Measurements from ENCODE around the gene RNASEL.

The RNASEL gene

GRCh38 chr1:182616130-182617013 is 27.3 kb upstream of the RNASEL start:
- H3K4me3 Mint-ChIP-seq = peak overlapping the region; percentile 70 to 77
- peaks cover 31 to 35% of the 10 kb centered on the region in 2 donors for H3K4me1 Mint-ChIP-seq (ENCODE audit: low read depth in 2 of 2)
- ATAC-seq (replicated peaks) (peak; percentile 90), DNase-seq (peak; percentile 87 to 89 (median 88))
- peaks cover 2 to 11% of the 10 kb centered on the region in 2 donors for H3K9me3 Mint-ChIP-seq
- H3K36me3 Mint-ChIP-seq (ENCODE audit: insufficient read depth) = peaks cover 36% of the 10 kb centered on the region
- H3K27ac Mint-ChIP-seq = peak overlapping the region; percentile 84 to 93
- peaks cover 61 to 89% of the 10 kb centered on the region in 2 donors for H3K27me3 Mint-ChIP-seq

DNA sequence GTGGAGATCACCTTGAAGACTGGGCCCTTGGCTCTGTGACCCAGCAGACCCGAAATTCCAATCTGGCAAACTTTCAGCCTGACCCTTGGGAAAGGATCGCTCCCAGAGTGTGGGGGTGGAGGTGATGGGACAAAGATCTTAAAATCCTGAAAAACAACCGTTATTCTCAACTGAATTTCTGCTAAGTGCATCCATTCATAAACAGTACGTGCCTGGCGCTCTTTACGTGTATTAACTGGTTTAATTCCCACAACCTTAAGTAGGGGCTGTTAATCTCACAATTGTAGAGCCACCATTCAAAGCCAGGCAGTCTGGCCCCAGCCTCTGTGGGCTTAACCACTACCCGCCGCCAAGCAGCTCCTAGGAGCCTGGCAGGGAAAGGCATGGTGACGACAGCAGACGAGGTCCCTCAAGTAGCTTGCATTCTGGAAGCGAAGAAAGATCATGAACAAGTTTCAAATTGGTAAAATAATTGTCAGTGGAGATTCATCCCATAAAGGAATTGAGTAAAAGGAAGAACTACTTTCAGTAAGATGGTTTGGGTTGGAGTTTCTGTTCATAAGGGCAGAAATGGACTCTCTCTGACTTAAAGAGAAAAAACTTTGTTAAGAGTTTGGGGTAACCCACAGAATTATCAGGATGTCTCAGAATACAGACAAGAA is 26.5 kb upstream of the RNASEL start:
- peaks cover 35% of the 10 kb centered on the region for H3K36me3 Mint-ChIP-seq (ENCODE audit: insufficient read depth)
- H3K27ac Mint-ChIP-seq = peak overlapping the region; percentile 84 to 93
- H3K4me3 Mint-ChIP-seq = peak overlapping the region; percentile 70 to 77
- H3K9me3 Mint-ChIP-seq = peaks cover under 1 to 3% of the 10 kb centered on the region in 2 donors
- DNase-seq = peak; percentile 32 to 43 (median 43)
- ATAC-seq (replicated peaks) = peak; percentile 41
- H3K27me3 Mint-ChIP-seq = peaks cover 69 to 90% of the 10 kb centered on the region in 2 donors
- peaks cover 33 to 35% of the 10 kb centered on the region in 2 donors for H3K4me1 Mint-ChIP-seq (ENCODE audit: low read depth in 2 of 2)

DNA sequence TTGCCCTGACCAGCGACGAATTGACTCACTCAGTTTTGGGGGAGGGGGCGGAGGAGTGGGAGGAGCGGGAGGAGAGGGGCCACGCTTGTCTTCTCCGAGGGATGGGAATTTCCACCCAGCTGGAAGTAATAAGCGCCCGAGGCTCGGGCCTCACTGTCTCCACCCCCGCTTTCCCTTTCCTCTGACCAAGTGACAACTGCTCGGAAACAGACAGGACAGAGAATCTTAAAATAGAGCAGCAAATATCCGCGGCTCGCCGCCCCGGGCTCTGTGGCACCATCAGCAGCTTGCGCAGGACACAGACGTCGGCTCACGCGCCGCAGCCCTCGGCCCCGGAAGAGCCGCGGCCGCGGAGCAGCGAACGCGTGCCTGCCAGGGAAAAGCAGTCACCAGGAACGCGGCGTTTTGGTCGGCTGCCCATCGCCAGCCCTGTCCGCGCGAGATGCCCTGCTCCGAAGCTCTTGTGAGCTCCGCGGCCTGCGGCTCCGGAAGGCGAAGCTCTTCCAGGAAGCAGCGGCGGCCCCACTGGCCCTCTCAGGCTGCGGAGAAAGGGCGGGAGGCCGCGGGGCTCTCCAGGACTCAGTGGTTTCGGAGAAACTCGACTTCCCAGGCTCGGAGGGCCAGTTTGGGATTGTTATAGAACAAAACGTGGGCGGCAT is 25.9 kb upstream of the RNASEL start:
- ATAC-seq (replicated peaks) = peak; percentile 9
- no peaks in the 10 kb centered on the region for H3K9me3 Mint-ChIP-seq
- H3K36me3 Mint-ChIP-seq (ENCODE audit: insufficient read depth) = peaks cover 32% of the 10 kb centered on the region
- DNase-seq = peak; percentile 21 to 37 (median 31)
- peaks cover 33 to 35% of the 10 kb centered on the region in 2 donors for H3K4me1 Mint-ChIP-seq (ENCODE audit: low read depth in 2 of 2)
- H3K27me3 Mint-ChIP-seq = peaks cover 71 to 91% of the 10 kb centered on the region in 2 donors
- peak overlapping the region; percentile 84 to 93 for H3K27ac Mint-ChIP-seq
- H3K4me3 Mint-ChIP-seq = peak overlapping the region; percentile 70 to 77

DNA sequence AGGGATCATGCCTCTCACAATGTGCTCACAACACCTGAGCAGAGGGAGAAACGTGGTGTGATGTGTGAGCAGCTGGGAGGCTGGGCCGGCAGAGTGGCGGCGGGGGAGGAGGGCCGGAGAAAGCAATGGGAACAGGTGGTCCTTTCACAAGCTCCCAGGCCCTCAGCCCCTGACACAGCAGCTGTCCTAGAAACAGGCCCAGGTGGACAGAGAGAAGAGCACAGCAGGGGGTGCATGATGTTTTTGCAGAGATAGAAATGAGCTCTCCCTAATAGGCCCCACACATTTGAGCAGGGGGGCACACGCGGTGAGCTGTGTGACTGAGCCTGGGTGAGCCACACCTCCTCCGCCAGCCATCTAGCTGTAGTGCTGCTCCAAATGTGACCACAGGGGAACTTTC is 22.7 kb upstream of the RNASEL start:
- Mint-ChIP-seq H3K4me1 (ENCODE audit: low read depth in 2 of 2) (peaks cover 27 to 30% of the 10 kb centered on the region in 2 donors), H3K9me3 (no peaks in the 10 kb centered on the region), H3K27ac (no peak overlapping the region), H3K36me3 (ENCODE audit: insufficient read depth) (peaks cover 24% of the 10 kb centered on the region), H3K27me3 (peaks cover 72 to 92% of the 10 kb centered on the region in 2 donors), H3K4me3 (no peak overlapping the region)
- DNase-seq (no peak), ATAC-seq (replicated peaks) (no peak)

DNA sequence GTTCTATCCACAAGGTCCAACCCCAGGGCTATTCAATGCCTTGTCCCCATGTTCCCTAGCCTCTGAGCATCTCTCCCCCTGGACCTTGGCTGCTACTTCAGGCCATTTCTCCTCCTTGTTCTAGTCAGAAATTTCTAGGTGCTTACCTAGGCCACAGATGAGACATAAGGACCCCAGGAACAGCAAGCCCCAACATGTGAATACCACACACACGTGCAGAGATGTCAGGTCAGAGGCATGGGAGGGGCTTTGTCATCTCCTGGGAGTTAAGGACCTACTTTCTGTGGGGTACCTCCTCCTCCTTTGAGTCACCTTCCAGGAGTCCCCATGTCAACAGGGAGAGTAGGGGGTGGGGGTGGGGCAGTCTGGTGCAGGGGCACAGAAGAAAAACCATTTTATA is 22.3 kb upstream of the RNASEL start:
- DNase-seq (no peak), ATAC-seq (replicated peaks) (no peak)
- peaks cover 21% of the 10 kb centered on the region for H3K36me3 Mint-ChIP-seq (ENCODE audit: insufficient read depth)
- no peak overlapping the region for H3K4me3 Mint-ChIP-seq
- peaks cover 22 to 25% of the 10 kb centered on the region in 2 donors for H3K4me1 Mint-ChIP-seq (ENCODE audit: low read depth in 2 of 2)
- H3K9me3 Mint-ChIP-seq = no peaks in the 10 kb centered on the region
- H3K27me3 Mint-ChIP-seq = peaks cover 74 to 92% of the 10 kb centered on the region in 2 donors
- no peak overlapping the region for H3K27ac Mint-ChIP-seq

GRCh38 chr1:182610606-182611194 is 21.6 kb upstream of the RNASEL start:
- peaks cover 14% of the 10 kb centered on the region for H3K36me3 Mint-ChIP-seq (ENCODE audit: insufficient read depth)
- no peak overlapping the region for H3K4me3 Mint-ChIP-seq
- H3K9me3 Mint-ChIP-seq = no peaks in the 10 kb centered on the region
- peaks cover 77 to 92% of the 10 kb centered on the region in 2 donors for H3K27me3 Mint-ChIP-seq
- H3K4me1 Mint-ChIP-seq (ENCODE audit: low read depth in 2 of 2) = peaks cover 17 to 19% of the 10 kb centered on the region in 2 donors
- H3K27ac Mint-ChIP-seq = no peak overlapping the region
- no peak for ATAC-seq (replicated peaks)
- DNase-seq = no peak

DNA sequence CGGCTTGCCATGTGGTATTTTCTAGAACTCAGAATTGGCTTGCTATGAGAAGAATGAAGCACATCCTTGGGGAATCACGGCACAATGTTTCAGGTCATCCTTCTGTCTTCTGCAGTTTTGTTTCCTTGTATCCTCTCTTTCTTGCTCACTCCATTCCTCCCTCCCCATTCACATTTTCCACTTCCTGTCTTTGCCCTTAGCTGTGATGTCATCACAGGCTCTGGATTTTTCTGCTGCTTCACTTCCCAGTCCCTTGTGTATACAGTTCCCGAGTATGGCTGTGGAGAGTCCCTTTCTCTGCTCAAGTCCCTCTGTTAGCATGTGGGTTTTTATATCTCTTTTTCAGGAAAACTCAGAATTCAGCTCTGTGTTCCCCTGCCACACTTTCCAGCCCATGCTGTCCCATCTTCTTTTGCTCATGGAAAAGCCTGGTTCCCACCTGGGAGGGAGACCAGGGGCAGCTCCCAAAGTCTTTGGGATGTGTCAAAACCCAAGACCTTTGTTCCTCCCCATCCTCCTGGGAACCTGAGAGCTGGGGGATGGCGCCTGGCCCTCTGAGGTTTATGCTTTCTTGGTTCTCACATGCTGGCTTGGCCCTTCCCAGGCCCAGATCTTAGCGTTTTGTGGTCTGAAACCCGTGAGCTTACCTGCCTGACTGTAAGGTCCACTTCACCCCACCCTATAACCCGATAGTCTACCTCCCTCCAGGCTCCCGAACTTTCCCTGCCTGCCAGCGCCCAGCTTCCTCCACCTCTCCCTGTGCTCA is 20.0 kb upstream of the RNASEL start:
- no peaks in the 10 kb centered on the region for H3K9me3 Mint-ChIP-seq
- peaks cover 68 to 77% of the 10 kb centered on the region in 2 donors for H3K27me3 Mint-ChIP-seq
- H3K4me1 Mint-ChIP-seq (ENCODE audit: low read depth in 2 of 2) = peaks cover 10 to 14% of the 10 kb centered on the region in 2 donors
- H3K27ac Mint-ChIP-seq = no peak overlapping the region
- no peak for DNase-seq
- ATAC-seq (replicated peaks) = no peak
- H3K36me3 Mint-ChIP-seq (ENCODE audit: insufficient read depth) = peaks cover 6% of the 10 kb centered on the region
- no peak overlapping the region for H3K4me3 Mint-ChIP-seq

- H3K9me3 Mint-ChIP-seq = no peaks in the 10 kb centered on the region
- peaks cover 15 to 17% of the 10 kb centered on the region in 2 donors for H3K4me1 Mint-ChIP-seq (ENCODE audit: low read depth in 2 of 2)
- no peak overlapping the region for H3K4me3 Mint-ChIP-seq
- H3K36me3 Mint-ChIP-seq (ENCODE audit: insufficient read depth) = peaks cover 10% of the 10 kb centered on the region
- peaks cover 60 to 69% of the 10 kb centered on the region in 2 donors for H3K27me3 Mint-ChIP-seq
- no peak overlapping the region for H3K27ac Mint-ChIP-seq
- no peak for ATAC-seq (replicated peaks)
- DNase-seq = no peak
These were observed 19.2 kb upstream of the RNASEL start for GRCh38 chr1:182608236-182608635.

DNA sequence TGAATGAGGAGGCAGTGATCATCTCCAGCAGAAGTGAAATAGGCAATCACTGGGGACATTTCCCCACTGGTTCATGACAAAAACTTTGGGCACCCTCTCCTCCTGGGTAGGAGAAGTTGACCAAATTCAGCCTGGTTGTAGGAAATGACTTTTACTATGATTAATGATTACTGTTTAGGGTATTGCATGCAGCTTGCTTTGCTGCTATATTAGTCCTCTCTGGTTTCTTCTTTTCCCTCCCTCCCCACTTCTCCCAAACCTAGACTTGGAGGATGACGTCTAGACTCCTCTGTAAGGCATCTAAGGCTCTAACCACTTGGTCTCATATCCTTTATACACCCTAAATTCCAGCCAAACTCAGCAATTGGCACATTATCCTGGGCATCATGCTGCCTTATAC is 18.5 kb upstream of the RNASEL start:
- no peak overlapping the region for H3K27ac Mint-ChIP-seq
- H3K9me3 Mint-ChIP-seq = no peaks in the 10 kb centered on the region
- ATAC-seq (replicated peaks) = no peak
- DNase-seq = no peak
- H3K27me3 Mint-ChIP-seq = peaks cover 53 to 62% of the 10 kb centered on the region in 2 donors
- peaks cover 10% of the 10 kb centered on the region for H3K36me3 Mint-ChIP-seq (ENCODE audit: insufficient read depth)
- H3K4me3 Mint-ChIP-seq = no peak overlapping the region
- peaks cover 17 to 18% of the 10 kb centered on the region in 2 donors for H3K4me1 Mint-ChIP-seq (ENCODE audit: low read depth in 2 of 2)

DNA sequence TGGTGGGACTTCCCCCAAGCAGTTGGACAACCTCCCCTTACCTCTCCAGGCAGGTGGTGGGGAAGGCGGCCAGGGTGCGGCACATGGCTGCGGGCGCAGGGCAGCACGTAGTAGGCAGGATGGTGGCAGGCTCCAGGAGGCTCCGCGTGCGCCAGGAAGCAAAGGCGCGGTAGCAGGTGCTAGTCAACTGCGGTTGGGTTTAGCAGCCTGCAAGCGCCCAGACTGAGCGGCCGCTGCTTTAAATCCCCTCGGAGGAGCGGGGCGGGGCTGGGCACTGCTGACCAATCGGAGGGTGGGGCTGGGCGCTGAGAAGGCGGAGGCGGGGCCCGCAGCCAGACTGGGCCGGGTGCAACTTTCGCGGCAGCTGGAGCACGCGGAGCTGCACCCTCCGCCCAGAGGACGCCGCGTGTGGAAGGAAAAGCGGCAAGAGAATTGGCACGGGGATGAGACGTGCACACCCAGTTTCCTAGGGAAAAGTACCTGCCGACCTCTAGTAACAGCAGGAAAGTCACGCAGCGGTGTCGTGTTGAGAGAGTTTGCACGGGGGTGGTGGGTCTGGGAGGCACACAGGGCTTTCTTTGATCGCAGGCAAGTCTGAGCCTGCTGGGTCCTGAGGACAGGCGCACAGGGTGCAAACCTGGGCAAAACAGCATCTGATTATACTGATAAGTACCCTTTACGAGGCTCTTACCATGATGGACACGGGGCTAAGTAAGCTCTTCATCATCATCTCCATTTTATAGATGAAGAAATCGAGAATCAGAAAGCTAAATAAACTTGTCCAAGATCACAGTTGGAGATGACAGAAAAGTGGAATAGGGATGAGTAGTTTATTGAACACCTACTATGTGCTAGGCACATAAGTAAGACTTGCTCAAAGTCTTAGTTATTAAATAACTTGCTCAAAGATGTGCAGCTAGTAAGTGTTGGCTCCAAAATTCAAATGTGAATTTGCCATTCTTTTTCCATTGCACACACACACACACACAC is 15.4 kb upstream of the RNASEL start, which contains the start of gene RGS16:
TSS of gene RGS16 (minus strand) at position 215 of the 990 bp plus-strand sequence. CDS start at position 85, 130 bp downstream.
- Mint-ChIP-seq H3K4me3 (peak within 1 kb of the TSS; percentile 77 to 80), H3K4me1 (ENCODE audit: low read depth in 2 of 2) (peaks cover 16 to 17% of the 10 kb centered on the region in 2 donors), H3K9me3 (no peaks in the 10 kb centered on the region), H3K36me3 (ENCODE audit: insufficient read depth) (peaks cover 10% of the 10 kb centered on the region), H3K27ac (no peak within 1 kb of the TSS), H3K27me3 (peaks cover 30 to 31% of the 10 kb centered on the region in 2 donors)
- ATAC-seq (replicated peaks) (peak; percentile 88), DNase-seq (peak; percentile 83 to 88 (median 88))

DNA sequence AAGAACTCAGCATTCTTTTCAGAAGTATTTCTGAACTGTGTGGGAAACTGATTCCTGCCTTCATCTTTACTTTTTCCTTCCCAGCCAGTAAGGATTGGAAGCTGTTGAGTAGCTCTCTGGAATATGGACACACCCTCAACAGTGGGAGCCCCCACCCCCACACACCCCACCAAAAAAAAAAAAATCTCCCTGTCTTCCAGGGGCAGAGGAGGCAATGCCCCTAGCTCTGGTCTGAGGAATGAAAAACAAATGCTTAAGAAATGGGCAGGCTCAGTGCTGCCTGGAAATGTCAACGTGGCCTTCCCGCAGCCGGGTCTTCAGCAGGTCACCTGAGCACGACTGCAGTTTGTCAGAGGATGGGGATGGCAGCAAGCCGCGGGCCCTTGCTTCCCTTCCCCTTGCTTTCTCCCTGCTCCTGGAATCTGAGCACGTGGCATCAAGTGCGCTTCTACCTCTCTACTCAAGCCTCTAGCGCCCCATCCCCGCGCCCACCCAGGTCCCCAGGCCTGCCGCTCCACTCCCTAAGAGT is 14.7 kb upstream of the RNASEL start:
- Mint-ChIP-seq H3K36me3 (ENCODE audit: insufficient read depth) (peaks cover 10% of the 10 kb centered on the region), H3K27me3 (peaks cover 23 to 24% of the 10 kb centered on the region in 2 donors), H3K27ac (no peak overlapping the region), H3K4me1 (ENCODE audit: low read depth in 2 of 2) (peaks cover 13 to 16% of the 10 kb centered on the region in 2 donors), H3K9me3 (no peaks in the 10 kb centered on the region), H3K4me3 (peak overlapping the region; percentile 77 to 80)
- ATAC-seq (replicated peaks) = peak; percentile 4
- no peak for DNase-seq
